ENCODE data around the gene CCDC82.

CCDC82 gene

GRCh38 chr11:96373826-96374225, 15.9 kb downstream of the CCDC82 start:
- no peak overlapping the region for H3K4me3 ChIP-seq (ENCODE audit: low read length)
- H3K9me2 ChIP-seq (replicated peaks; ENCODE audit: insufficient read depth, low read length) = no peaks in the 10 kb centered on the region
- no peaks in the 10 kb centered on the region for H4K20me1 ChIP-seq (ENCODE audit: insufficient read depth, low read length)
- no peaks in the 10 kb centered on the region for H3K27me3 ChIP-seq (replicated peaks; ENCODE audit: insufficient read depth, low read length)
- no peak for TF ChIP-seq CTCF (IDR thresholded peaks at IDR 0.05; ENCODE audit: low read length)
- no peak for TF ChIP-seq EZH2 (optimal IDR thresholded peaks at IDR 0.05; ENCODE audit: low read depth, low read length)
- no peak for TF ChIP-seq EZH2phosphoT487 (IDR thresholded peaks at IDR 0.05; ENCODE audit: low read length)
- no peak overlapping the region for H3K27ac ChIP-seq (ENCODE audit: low read length)
- H3K9me3 ChIP-seq (replicated peaks; ENCODE audit: insufficient read depth, low read length) = no peaks in the 10 kb centered on the region
- H2AFZ ChIP-seq (ENCODE audit: low read length) = no peak overlapping the region
- no peak overlapping the region for H3K9ac ChIP-seq (ENCODE audit: low read length)
- no peaks in the 10 kb centered on the region for H3K36me3 ChIP-seq (replicated peaks; ENCODE audit: insufficient read depth, low read length)
- DNase-seq = no peak
- no peaks in the 10 kb centered on the region for H3K4me1 ChIP-seq (ENCODE audit: low read length)
- no peaks in the 10 kb centered on the region for H3K79me2 ChIP-seq (ENCODE audit: low read length)
- no peak overlapping the region for H3K4me2 ChIP-seq (ENCODE audit: low read depth, low read length)
- H3F3A ChIP-seq (ENCODE audit: insufficient read depth, low read length) = no peaks in the 10 kb centered on the region

GRCh38 chr11:96367342-96367741, 22.4 kb downstream of the CCDC82 start:
- H3K79me2 ChIP-seq (ENCODE audit: low read length) = no peaks in the 10 kb centered on the region
- DNase-seq = no peak
- no peak overlapping the region for H3K27ac ChIP-seq (ENCODE audit: low read length)
- H2AFZ ChIP-seq (ENCODE audit: low read length) = no peak overlapping the region
- no peaks in the 10 kb centered on the region for H3K9me3 ChIP-seq (replicated peaks; ENCODE audit: insufficient read depth, low read length)
- no peak overlapping the region for H3K4me3 ChIP-seq (ENCODE audit: low read length)
- TF ChIP-seq EZH2phosphoT487 (IDR thresholded peaks at IDR 0.05; ENCODE audit: low read length) (no peak), EZH2 (optimal IDR thresholded peaks at IDR 0.05; ENCODE audit: low read depth, low read length) (no peak), CTCF (IDR thresholded peaks at IDR 0.05; ENCODE audit: low read length) (no peak)
- no peak overlapping the region for H3K9ac ChIP-seq (ENCODE audit: low read length)
- H3K27me3 ChIP-seq (replicated peaks; ENCODE audit: insufficient read depth, low read length) = no peaks in the 10 kb centered on the region
- H4K20me1 ChIP-seq (ENCODE audit: insufficient read depth, low read length) = no peaks in the 10 kb centered on the region
- H3K4me2 ChIP-seq (ENCODE audit: low read depth, low read length) = no peak overlapping the region
- no peaks in the 10 kb centered on the region for H3F3A ChIP-seq (ENCODE audit: insufficient read depth, low read length)
- no peaks in the 10 kb centered on the region; the same call in 1 of the 2 replicates for H3K36me3 ChIP-seq (replicated peaks; ENCODE audit: insufficient read depth, low read length)
- no peaks in the 10 kb centered on the region for H3K4me1 ChIP-seq (ENCODE audit: low read length)
- H3K9me2 ChIP-seq (replicated peaks; ENCODE audit: insufficient read depth, low read length) = no peaks in the 10 kb centered on the region

- Histone ChIP-seq H3K9me3 (replicated peaks; ENCODE audit: insufficient read depth, low read length) (no peaks in the 10 kb centered on the region), H2AFZ (ENCODE audit: low read length) (no peak overlapping the region), H3K9ac (ENCODE audit: low read length) (no peak overlapping the region), H3K27me3 (replicated peaks; ENCODE audit: insufficient read depth, low read length) (no peaks in the 10 kb centered on the region), H3K27ac (ENCODE audit: low read length) (no peak overlapping the region), H3K9me2 (replicated peaks; ENCODE audit: insufficient read depth, low read length) (no peaks in the 10 kb centered on the region), H3K4me1 (ENCODE audit: low read length) (no peaks in the 10 kb centered on the region), H3F3A (ENCODE audit: insufficient read depth, low read length) (no peaks in the 10 kb centered on the region), H3K4me3 (ENCODE audit: low read length) (no peak overlapping the region), H3K79me2 (ENCODE audit: low read length) (no peaks in the 10 kb centered on the region), H3K4me2 (ENCODE audit: low read depth, low read length) (no peak overlapping the region), H3K36me3 (replicated peaks; ENCODE audit: insufficient read depth, low read length) (no peaks in the 10 kb centered on the region; the same call in 1 of the 2 replicates), H4K20me1 (ENCODE audit: insufficient read depth, low read length) (no peaks in the 10 kb centered on the region)
- DNase-seq = no peak
- no peak for TF ChIP-seq EZH2phosphoT487 (IDR thresholded peaks at IDR 0.05; ENCODE audit: low read length)
- no peak for TF ChIP-seq CTCF (IDR thresholded peaks at IDR 0.05; ENCODE audit: low read length)
- TF ChIP-seq EZH2 (optimal IDR thresholded peaks at IDR 0.05; ENCODE audit: low read depth, low read length) = no peak
Observed at GRCh38 chr11:96366024-96366423, 23.7 kb downstream of the CCDC82 start.
